AG04449 (cell line): ENCODE measurements around the gene NLN.

Experiments
- CTCF ChIA-PET: fragments of 350-600 bp; formaldehyde crosslinking; extraction: SDS; loops from one replicate; lab custom pipeline; 2021; ENCODE audit warnings: antibody characterized with exemption; lab: Yijun Ruan, JAX
- POLR2A ChIA-PET: fragments of 400-600, 350-600 bp; formaldehyde crosslinking; extraction: SDS; loops from one replicate; lab custom pipeline; 2020; ENCODE audit warnings: antibody characterized with exemption, inconsistent platforms; lab: Yijun Ruan, JAX
- DNase-seq: peaks from one replicate; pipeline ENCODE4 v3.0.0-alpha.2; 2010; ENCODE audit warnings: low read depth, low spot score
- H3K4me3 ChIP-seq: 2 replicates; pipeline ENCODE4 v1.5.1; 2011; ENCODE audit warnings: low read depth, mild to moderate bottlenecking, control low read depth, low read length
- CTCF ChIP-seq: IDR thresholded peaks from one replicate; pipeline ENCODE4 v1.5.1; 2011; ENCODE audit warnings: mild to moderate bottlenecking, moderate library complexity, low read length, control low read depth, inconsistent platforms; ENCODE audit not compliant: insufficient read depth; ENCODE audit errors: missing control alignments

The NLN gene

GRCh38 chr5:65811885-65812284, 89.9 kb downstream of the NLN start:
- H3K4me3 ChIP-seq: no peak overlapping the region
- no peak for DNase-seq
- TF ChIP-seq CTCF: no peak
- ChIA-PET POLR2A (no interaction called here), CTCF (no interaction called here)

- DNase-seq: no peak
- ChIA-PET POLR2A (no interaction called here), CTCF (no interaction called here)
- no peak overlapping the region for H3K4me3 ChIP-seq
- no peak for TF ChIP-seq CTCF
These were observed 90.6 kb downstream of the NLN start for GRCh38 chr5:65812648-65813047.

- TF ChIP-seq CTCF: no peak
- CTCF ChIA-PET: no interaction called here
- DNase-seq: no peak
- POLR2A ChIA-PET: no interaction called here
- no peak overlapping the region for H3K4me3 ChIP-seq
These were observed 91.2 kb downstream of the NLN start for GRCh38 chr5:65813174-65813573.

- no peak for DNase-seq
- H3K4me3 ChIP-seq: no peak overlapping the region
- no peak for TF ChIP-seq CTCF
- ChIA-PET CTCF (no interaction called here), POLR2A (no interaction called here)
These were observed 93.2 kb downstream of the NLN start for GRCh38 chr5:65815161-65815560.

- DNase-seq: no peak
- ChIA-PET POLR2A (no interaction called here), CTCF (no interaction called here)
- no peak for TF ChIP-seq CTCF
- H3K4me3 ChIP-seq: no peak overlapping the region
These were observed 94.7 kb downstream of the NLN start for GRCh38 chr5:65816729-65817128.

- no peak for TF ChIP-seq CTCF
- H3K4me3 ChIP-seq: no peak overlapping the region
- no peak for DNase-seq
- ChIA-PET POLR2A (no interaction called here), CTCF (no interaction called here)
These were observed 95.9 kb downstream of the NLN start for GRCh38 chr5:65817931-65818330.

GRCh38 chr5:65818592-65818991, 96.6 kb downstream of the NLN start:
- TF ChIP-seq CTCF: no peak
- ChIA-PET POLR2A (no interaction called here), CTCF (interaction anchor here (0.7 to 1.9 kb wide), 2 partner anchors 9 to 18 kb away, joined by 3 to 4 read pairs; no protein-coding TSS in a partner anchor)
- H3K4me3 ChIP-seq: no peak overlapping the region
- no peak for DNase-seq
